Measurements from ENCODE around the gene PDE6C. TPM values are rescaled to one million over a fixed set of nuclear protein-coding genes. Genes with fewer than 3 reads are reported as not detected.

The PDE6C gene
- total RNA-seq, 1 experiment from 2014 or later = not detected

DNA sequence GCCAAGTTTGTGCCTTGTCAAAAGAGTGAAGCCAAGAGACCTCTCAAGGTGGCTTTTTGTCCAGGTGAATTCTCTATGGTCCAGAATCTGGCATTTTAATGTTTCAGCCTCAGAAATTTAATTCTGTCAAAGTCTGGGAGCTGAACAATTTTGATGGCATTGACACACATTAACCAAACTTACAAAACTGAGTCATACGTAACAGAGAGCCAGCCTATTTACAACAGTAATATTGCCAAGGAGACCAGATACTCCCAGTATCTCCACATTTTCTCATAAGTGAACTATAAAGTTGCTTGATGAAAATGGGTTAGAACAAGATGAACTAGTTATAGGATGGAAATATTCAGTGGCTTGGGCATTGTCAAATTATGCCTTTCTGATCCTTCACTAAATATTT is 43.8 kb downstream of the PDE6C start:
- Histone ChIP-seq H3K27me3 (ENCODE audit: control insufficient read depth, insufficient read depth, low read length) (no peaks in the 10 kb centered on the region), H3K27ac (ENCODE audit: low read length) (no peak overlapping the region), H3K4me1 (ENCODE audit: control insufficient read depth, insufficient read depth, low read length) (no peaks in the 10 kb centered on the region; the same call in 1 of the 2 replicates), H3K9me3 (ENCODE audit: control insufficient read depth, insufficient read depth, low read depth, low read length) (no peaks in the 10 kb centered on the region), H3K36me3 (ENCODE audit: control insufficient read depth, insufficient read depth, low read length) (no peaks in the 10 kb centered on the region), H3K4me3 (ENCODE audit: low read depth in 2 of 2, low read length in 2 of 2) (no peak overlapping the region)
- BruUV-seq (replicated peaks) = no TSS peak
- CTCF ChIA-PET = no interaction called here
- no peak for ATAC-seq
- no peak for DNase-seq (ENCODE audit: low read depth, low spot score)
- intact Hi-C loops (cut with micrococcal nuclease; ENCODE audit: unreplicated experiment) (no loop called here), in situ Hi-C loops (cut with HindIII; ENCODE audit: low pct_unique_long_range_greater_than_20kb, low sequenced_read_pairs) (no loop called here)
- POLR2A ChIA-PET = no interaction called here
- TF ChIP-seq TCF7L2 (IDR thresholded peaks at IDR 0.05; ENCODE audit: low read depth, low read length) = no peak
- TF ChIP-seq POLR2AphosphoS5 (IDR thresholded peaks at IDR 0.05; ENCODE audit: low read depth, low read length) = no peak
- TF ChIP-seq, protein P1, sequence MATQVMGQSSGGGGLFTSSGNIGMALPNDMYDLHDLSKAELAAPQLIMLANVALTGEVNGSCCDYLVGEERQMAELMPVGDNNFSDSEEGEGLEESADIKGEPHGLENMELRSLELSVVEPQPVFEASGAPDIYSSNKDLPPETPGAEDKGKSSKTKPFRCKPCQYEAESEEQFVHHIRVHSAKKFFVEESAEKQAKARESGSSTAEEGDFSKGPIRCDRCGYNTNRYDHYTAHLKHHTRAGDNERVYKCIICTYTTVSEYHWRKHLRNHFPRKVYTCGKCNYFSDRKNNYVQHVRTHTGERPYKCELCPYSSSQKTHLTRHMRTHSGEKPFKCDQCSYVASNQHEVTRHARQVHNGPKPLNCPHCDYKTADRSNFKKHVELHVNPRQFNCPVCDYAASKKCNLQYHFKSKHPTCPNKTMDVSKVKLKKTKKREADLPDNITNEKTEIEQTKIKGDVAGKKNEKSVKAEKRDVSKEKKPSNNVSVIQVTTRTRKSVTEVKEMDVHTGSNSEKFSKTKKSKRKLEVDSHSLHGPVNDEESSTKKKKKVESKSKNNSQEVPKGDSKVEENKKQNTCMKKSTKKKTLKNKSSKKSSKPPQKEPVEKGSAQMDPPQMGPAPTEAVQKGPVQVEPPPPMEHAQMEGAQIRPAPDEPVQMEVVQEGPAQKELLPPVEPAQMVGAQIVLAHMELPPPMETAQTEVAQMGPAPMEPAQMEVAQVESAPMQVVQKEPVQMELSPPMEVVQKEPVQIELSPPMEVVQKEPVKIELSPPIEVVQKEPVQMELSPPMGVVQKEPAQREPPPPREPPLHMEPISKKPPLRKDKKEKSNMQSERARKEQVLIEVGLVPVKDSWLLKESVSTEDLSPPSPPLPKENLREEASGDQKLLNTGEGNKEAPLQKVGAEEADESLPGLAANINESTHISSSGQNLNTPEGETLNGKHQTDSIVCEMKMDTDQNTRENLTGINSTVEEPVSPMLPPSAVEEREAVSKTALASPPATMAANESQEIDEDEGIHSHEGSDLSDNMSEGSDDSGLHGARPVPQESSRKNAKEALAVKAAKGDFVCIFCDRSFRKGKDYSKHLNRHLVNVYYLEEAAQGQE (IDR thresholded peaks at IDR 0.05; ENCODE audit: insufficient read depth in 1 of 2, low read depth in 2 of 2, low read length in 1 of 2) = no peak
- TF ChIP-seq, protein P2, sequence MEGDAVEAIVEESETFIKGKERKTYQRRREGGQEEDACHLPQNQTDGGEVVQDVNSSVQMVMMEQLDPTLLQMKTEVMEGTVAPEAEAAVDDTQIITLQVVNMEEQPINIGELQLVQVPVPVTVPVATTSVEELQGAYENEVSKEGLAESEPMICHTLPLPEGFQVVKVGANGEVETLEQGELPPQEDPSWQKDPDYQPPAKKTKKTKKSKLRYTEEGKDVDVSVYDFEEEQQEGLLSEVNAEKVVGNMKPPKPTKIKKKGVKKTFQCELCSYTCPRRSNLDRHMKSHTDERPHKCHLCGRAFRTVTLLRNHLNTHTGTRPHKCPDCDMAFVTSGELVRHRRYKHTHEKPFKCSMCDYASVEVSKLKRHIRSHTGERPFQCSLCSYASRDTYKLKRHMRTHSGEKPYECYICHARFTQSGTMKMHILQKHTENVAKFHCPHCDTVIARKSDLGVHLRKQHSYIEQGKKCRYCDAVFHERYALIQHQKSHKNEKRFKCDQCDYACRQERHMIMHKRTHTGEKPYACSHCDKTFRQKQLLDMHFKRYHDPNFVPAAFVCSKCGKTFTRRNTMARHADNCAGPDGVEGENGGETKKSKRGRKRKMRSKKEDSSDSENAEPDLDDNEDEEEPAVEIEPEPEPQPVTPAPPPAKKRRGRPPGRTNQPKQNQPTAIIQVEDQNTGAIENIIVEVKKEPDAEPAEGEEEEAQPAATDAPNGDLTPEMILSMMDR (IDR thresholded peaks at IDR 0.05) = no peak
- TF ChIP-seq SIN3A (IDR thresholded peaks at IDR 0.05; ENCODE audit: borderline replicate concordance, insufficient read depth, low read depth, low read length) = no peak

DNA sequence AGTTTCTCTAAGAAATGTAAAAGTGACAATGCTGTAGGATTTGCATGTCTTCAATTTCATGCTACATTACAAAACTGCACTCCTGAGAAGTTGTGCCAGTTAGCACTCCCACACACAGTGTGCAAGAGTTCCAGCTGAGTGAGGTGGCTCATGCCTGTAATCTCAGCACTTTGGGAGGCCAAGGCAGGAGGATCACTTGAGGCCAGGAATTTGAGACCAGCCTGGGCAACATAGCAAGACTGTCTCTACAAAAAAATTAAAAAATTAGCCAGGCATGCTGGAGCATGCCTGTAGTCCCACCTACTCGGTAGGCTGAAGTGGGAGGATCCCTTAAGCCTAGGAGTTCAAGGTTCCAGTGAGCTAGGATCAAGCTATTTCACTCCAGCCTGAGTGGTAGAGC is 45.4 kb downstream of the PDE6C start:
- Histone ChIP-seq H3K4me1 (ENCODE audit: control insufficient read depth, insufficient read depth, low read length) (no peaks in the 10 kb centered on the region; the same call in 1 of the 2 replicates), H3K9me3 (ENCODE audit: control insufficient read depth, insufficient read depth, low read depth, low read length) (no peaks in the 10 kb centered on the region), H3K36me3 (ENCODE audit: control insufficient read depth, insufficient read depth, low read length) (no peaks in the 10 kb centered on the region), H3K4me3 (ENCODE audit: low read depth in 2 of 2, low read length in 2 of 2) (no peak overlapping the region), H3K27ac (ENCODE audit: low read length) (no peak overlapping the region), H3K27me3 (ENCODE audit: control insufficient read depth, insufficient read depth, low read length) (no peaks in the 10 kb centered on the region)
- CTCF ChIA-PET = no interaction called here
- no TSS peak for BruUV-seq (replicated peaks)
- intact Hi-C loops (cut with micrococcal nuclease; ENCODE audit: unreplicated experiment) = no loop called here
- ATAC-seq (no peak), DNase-seq (ENCODE audit: low read depth, low spot score) (no peak)
- in situ Hi-C loops (cut with HindIII; ENCODE audit: low pct_unique_long_range_greater_than_20kb, low sequenced_read_pairs) = no loop called here
- POLR2A ChIA-PET = no interaction called here
- TF ChIP-seq SIN3A (IDR thresholded peaks at IDR 0.05; ENCODE audit: borderline replicate concordance, insufficient read depth, low read depth, low read length) (no peak), POLR2AphosphoS5 (IDR thresholded peaks at IDR 0.05; ENCODE audit: low read depth, low read length) (no peak), TCF7L2 (IDR thresholded peaks at IDR 0.05; ENCODE audit: low read depth, low read length) (no peak)
- TF ChIP-seq, protein P1 (IDR thresholded peaks at IDR 0.05; ENCODE audit: insufficient read depth in 1 of 2, low read depth in 2 of 2, low read length in 1 of 2) = no peak
- TF ChIP-seq, protein P2 (IDR thresholded peaks at IDR 0.05) = no peak

Measured in Panc1 (cell line).